K562 (cell line): ENCODE results near the gene NDOR1. TPM values are rescaled to one million over a fixed set of nuclear protein-coding genes. Genes with fewer than 3 reads are reported as not detected.
A peak's percentile ranks its signal among the peaks of the same experiment; 100 is the strongest.

ENCODE experiments used
- ARID2 ChIP-seq: fragments of 450-650 bp; IDR thresholded peaks from 2 replicates; pipeline ENCODE4 v1.6.1; 2017; ENCODE audit warnings: antibody characterized with exemption, mild to moderate bottlenecking
- CC2D1A ChIP-seq: fragments of 450-650 bp; IDR thresholded peaks from 2 replicates; pipeline ENCODE4 v1.6.1; 2017; ENCODE audit warnings: mild to moderate bottlenecking
- CHD1 ChIP-seq: fragments of 200-600 bp; sonication (generic); IDR thresholded peaks from one replicate; pipeline ENCODE4 v1.6.1; 2012; ENCODE audit warnings: mild to moderate bottlenecking, moderate library complexity, low read length, inconsistent platforms
- ERF ChIP-seq: fragments of 450-650 bp; formaldehyde crosslinking; IDR thresholded peaks from 2 replicates; pipeline ENCODE4 v1.4.0; 2020; ENCODE audit warnings: mild to moderate bottlenecking, mixed read lengths
- FUS ChIP-seq: fragments of 200-400 bp; formaldehyde crosslinking; optimal IDR thresholded peaks from 2 replicates; pipeline ENCODE3; 2017; ENCODE audit warnings: low read depth, low read length
- PATZ1 ChIP-seq: fragments of 250-450 bp; sonication (Bioruptor Pico); IDR thresholded peaks from 2 replicates; pipeline ENCODE4 v1.5.0; 2020; ENCODE audit warnings: mild to moderate bottlenecking, borderline replicate concordance
- PCBP2 ChIP-seq: fragments of 200-400 bp; formaldehyde crosslinking; IDR thresholded peaks from 2 replicates; pipeline ENCODE4 v1.6.1; 2018; ENCODE audit warnings: low read length, low read depth, mild to moderate bottlenecking, moderate library complexity; ENCODE audit not compliant: poor library complexity, severe bottlenecking
- POLR2H ChIP-seq: IDR thresholded peaks from 2 replicates; pipeline ENCODE4 v1.6.1; 2016; ENCODE audit warnings: missing genetic modification characterization, low read depth, mild to moderate bottlenecking, control low read depth, missing compliant biosample characterization, moderate library complexity
- RHOXF2B ChIP-seq: fragments of 250-450 bp; sonication (Bioruptor Pico); conservative IDR thresholded peaks from 2 replicates; pipeline ENCODE4 v1.5.1; 2021
- SAP30 ChIP-seq: fragments of 200-600 bp; sonication (generic); IDR thresholded peaks from 2 replicates; pipeline ENCODE4 v1.6.1; 2012; ENCODE audit warnings: borderline replicate concordance, low read depth, mild to moderate bottlenecking, moderate library complexity, low read length, control low read depth, inconsistent platforms; ENCODE audit not compliant: insufficient read depth, poor library complexity, severe bottlenecking
- SIX5 ChIP-seq, 2 experiments: IDR thresholded peaks; 2 replicates each; pipeline ENCODE4 v1.6.1; 2011; ENCODE audit warnings: low read length in 2 of 2, borderline replicate concordance in 1 of 2, low read depth in 1 of 2, mild to moderate bottlenecking in 1 of 2, moderate library complexity in 1 of 2; ENCODE audit not compliant: insufficient read depth in 1 of 2
- ZNF12 ChIP-seq: sonication (generic); formaldehyde crosslinking; IDR thresholded peaks from 2 replicates; pipeline ENCODE4 v1.4.0; 2020; ENCODE audit warnings: mild to moderate bottlenecking, missing genetic modification reagents
- ZNF140 ChIP-seq: fragments of 250-450 bp; sonication (Bioruptor Pico); IDR thresholded peaks from 2 replicates; pipeline ENCODE4 v1.8.0; 2021; ENCODE audit warnings: moderate library complexity, mild to moderate bottlenecking, inconsistent platforms
- polyA plus RNA-seq, 8 experiments: library from polyadenylated mRNA; depleted of rRNA in 4 of 8; stranded (reverse) in 5 of 8; unstranded in 3 of 8; fragments of >200 nt; fragmentation: Nextera tagmentation in 2 of 8; fragmentation: Illumina TruSeq in 1 of 8; extraction: Ambion mirVana in 2 of 8; extraction: Trizol in 1 of 8; gene quantifications; 2 replicates each; pipeline versions ENCODE4 v1.2.1 to v1.2.3, GENCODE V29; 2011 to 2014; ENCODE audit warnings: inconsistent platforms in 1 of 8, missing spikeins in 1 of 8
- total RNA-seq, 7 experiments: library from RNA; depleted of rRNA in 6 of 7; stranded (reverse); fragments of >200 nt in 6 of 7; fragmentation: Illumina TruSeq in 2 of 7; extraction: Trizol in 2 of 7; gene quantifications; 2 replicates each; pipeline versions ENCODE4 v1.2.1 to v1.2.3, GENCODE V29; 2011 to 2021; ENCODE audit warnings: low replicate concordance in 1 of 7
- TF ChIP-seq, protein P1 (sequence below): IDR thresholded peaks from 2 replicates; pipeline ENCODE4 v1.6.1; 2014; ENCODE audit warnings: antibody characterized with exemption
- TF ChIP-seq, protein P2 (sequence below): fragments of 200-400 bp; formaldehyde crosslinking; IDR thresholded peaks from 2 replicates; pipeline ENCODE4 v1.6.1; 2017; ENCODE audit warnings: mild to moderate bottlenecking, low read depth, low read length, moderate library complexity
- TF ChIP-seq, protein P3 (sequence below), 2 experiments: IDR thresholded peaks; 2 replicates each; pipeline ENCODE4 v1.6.1; 2012; ENCODE audit warnings: improper control_type of control experiment in 2 of 2, low read depth in 2 of 2, low read length in 2 of 2, borderline replicate concordance in 1 of 2
- TF ChIP-seq, protein P4 (sequence below): fragments of 200-800 bp; sonication (Bioruptor generic); IDR thresholded peaks from 2 replicates; pipeline ENCODE4 v1.6.1; 2017; ENCODE audit warnings: missing genetic modification characterization, missing compliant biosample characterization

The NDOR1 gene
- total and polyA plus RNA-seq, 9 of the 15 experiments (the other 6 are each of a cell fraction or from before 2014, with no cell fraction given): 0.06 to 36.9 (median 6.9) TPM

- TF ChIP-seq, protein P1, sequence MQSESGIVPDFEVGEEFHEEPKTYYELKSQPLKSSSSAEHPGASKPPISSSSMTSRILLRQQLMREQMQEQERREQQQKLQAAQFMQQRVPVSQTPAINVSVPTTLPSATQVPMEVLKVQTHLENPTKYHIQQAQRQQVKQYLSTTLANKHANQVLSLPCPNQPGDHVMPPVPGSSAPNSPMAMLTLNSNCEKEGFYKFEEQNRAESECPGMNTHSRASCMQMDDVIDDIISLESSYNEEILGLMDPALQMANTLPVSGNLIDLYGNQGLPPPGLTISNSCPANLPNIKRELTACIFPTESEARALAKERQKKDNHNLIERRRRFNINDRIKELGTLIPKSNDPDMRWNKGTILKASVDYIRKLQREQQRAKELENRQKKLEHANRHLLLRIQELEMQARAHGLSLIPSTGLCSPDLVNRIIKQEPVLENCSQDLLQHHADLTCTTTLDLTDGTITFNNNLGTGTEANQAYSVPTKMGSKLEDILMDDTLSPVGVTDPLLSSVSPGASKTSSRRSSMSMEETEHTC: 0 out of 2 replicates have a peak, but pooled peaks have one; percentile 12
- TF ChIP-seq ERF (CRISPR knock-in tag) (peak; percentile 88), ZNF140 (CRISPR knock-in tag) (no peak), CC2D1A (peak; percentile 81; the same call in 1 of the 2 replicates), PATZ1 (CRISPR knock-in tag) (no peak), SAP30 (peak; percentile 6), SIX5 (IDR thresholded peaks at IDR 0.05; ENCODE audit: borderline replicate concordance in 1 of 2, insufficient read depth in 1 of 2, low read depth in 1 of 2, low read length in 2 of 2) (no peak), FUS (no peak), RHOXF2B (no peak), ZNF12 (CRISPR knock-in tag) (no peak), ARID2 (no peak), POLR2H (tag) (peak; percentile 99), CHD1 (peak; percentile 89), PCBP2 (no peak)
- TF ChIP-seq, protein P2, sequence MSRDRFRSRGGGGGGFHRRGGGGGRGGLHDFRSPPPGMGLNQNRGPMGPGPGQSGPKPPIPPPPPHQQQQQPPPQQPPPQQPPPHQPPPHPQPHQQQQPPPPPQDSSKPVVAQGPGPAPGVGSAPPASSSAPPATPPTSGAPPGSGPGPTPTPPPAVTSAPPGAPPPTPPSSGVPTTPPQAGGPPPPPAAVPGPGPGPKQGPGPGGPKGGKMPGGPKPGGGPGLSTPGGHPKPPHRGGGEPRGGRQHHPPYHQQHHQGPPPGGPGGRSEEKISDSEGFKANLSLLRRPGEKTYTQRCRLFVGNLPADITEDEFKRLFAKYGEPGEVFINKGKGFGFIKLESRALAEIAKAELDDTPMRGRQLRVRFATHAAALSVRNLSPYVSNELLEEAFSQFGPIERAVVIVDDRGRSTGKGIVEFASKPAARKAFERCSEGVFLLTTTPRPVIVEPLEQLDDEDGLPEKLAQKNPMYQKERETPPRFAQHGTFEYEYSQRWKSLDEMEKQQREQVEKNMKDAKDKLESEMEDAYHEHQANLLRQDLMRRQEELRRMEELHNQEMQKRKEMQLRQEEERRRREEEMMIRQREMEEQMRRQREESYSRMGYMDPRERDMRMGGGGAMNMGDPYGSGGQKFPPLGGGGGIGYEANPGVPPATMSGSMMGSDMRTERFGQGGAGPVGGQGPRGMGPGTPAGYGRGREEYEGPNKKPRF: no peak
- TF ChIP-seq, protein P3, sequence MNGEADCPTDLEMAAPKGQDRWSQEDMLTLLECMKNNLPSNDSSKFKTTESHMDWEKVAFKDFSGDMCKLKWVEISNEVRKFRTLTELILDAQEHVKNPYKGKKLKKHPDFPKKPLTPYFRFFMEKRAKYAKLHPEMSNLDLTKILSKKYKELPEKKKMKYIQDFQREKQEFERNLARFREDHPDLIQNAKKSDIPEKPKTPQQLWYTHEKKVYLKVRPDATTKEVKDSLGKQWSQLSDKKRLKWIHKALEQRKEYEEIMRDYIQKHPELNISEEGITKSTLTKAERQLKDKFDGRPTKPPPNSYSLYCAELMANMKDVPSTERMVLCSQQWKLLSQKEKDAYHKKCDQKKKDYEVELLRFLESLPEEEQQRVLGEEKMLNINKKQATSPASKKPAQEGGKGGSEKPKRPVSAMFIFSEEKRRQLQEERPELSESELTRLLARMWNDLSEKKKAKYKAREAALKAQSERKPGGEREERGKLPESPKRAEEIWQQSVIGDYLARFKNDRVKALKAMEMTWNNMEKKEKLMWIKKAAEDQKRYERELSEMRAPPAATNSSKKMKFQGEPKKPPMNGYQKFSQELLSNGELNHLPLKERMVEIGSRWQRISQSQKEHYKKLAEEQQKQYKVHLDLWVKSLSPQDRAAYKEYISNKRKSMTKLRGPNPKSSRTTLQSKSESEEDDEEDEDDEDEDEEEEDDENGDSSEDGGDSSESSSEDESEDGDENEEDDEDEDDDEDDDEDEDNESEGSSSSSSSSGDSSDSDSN (IDR thresholded peaks at IDR 0.05; ENCODE audit: borderline replicate concordance in 1 of 2, low read depth in 2 of 2, low read length in 2 of 2): no peak
- TF ChIP-seq, protein P4, sequence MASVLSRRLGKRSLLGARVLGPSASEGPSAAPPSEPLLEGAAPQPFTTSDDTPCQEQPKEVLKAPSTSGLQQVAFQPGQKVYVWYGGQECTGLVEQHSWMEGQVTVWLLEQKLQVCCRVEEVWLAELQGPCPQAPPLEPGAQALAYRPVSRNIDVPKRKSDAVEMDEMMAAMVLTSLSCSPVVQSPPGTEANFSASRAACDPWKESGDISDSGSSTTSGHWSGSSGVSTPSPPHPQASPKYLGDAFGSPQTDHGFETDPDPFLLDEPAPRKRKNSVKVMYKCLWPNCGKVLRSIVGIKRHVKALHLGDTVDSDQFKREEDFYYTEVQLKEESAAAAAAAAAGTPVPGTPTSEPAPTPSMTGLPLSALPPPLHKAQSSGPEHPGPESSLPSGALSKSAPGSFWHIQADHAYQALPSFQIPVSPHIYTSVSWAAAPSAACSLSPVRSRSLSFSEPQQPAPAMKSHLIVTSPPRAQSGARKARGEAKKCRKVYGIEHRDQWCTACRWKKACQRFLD (CRISPR knock-in tag): no peak
Observed at GRCh38 chr9:137240841-137241489, 35.5 kb downstream of the NDOR1 start, which contains the start of gene TUBB4B (continued).
